H1 (cell line): Measurements from ENCODE around the gene USE1. TPM values are rescaled to one million over a fixed set of nuclear protein-coding genes. Genes with fewer than 3 reads are reported as not detected.

Experiments used
- CTCF ChIA-PET: fragments of 300-600 bp; sonication (Branson Sonifier 250); formaldehyde crosslinking; loops from one replicate; lab custom pipeline; 2021; ENCODE audit not compliant: partially characterized antibody; lab: Charles Lee
- POLR2A ChIA-PET: fragments of 300-600 bp; sonication (Branson Sonifier 250); formaldehyde crosslinking; loops from one replicate; lab custom pipeline; 2021; ENCODE audit warnings: inconsistent platforms; ENCODE audit not compliant: partially characterized antibody; lab: Charles Lee
- DNase-seq, 2 experiments: peaks; one replicate each; pipeline versions ENCODE4 v3.0.0 to v3.0.0-alpha.2; 2010 to 2022; ENCODE audit warnings: low spot score in 2 of 2, low read depth in 1 of 2, mixed read lengths in 1 of 2
- FAIRE-seq: peaks from 2 replicates; lab custom pipeline; 2011; peaks lifted over from hg19 to GRCh38; lab: Jason Lieb, UNC
- H2AFZ ChIP-seq: 2 replicates; pipeline ENCODE4 v1.8.1; 2012; ENCODE audit warnings: low read length, inconsistent platforms
- H2AK5ac ChIP-seq: 2 replicates; pipeline ENCODE4 v1.6.1; 2013; ENCODE audit warnings: low read depth, low read length
- H2BK120ac ChIP-seq: replicated peaks from 2 replicates; pipeline ENCODE3; 2013; ENCODE audit warnings: low read depth, low read length, inconsistent platforms
- H2BK12ac ChIP-seq: 2 replicates; pipeline ENCODE4 v1.6.1; 2013; ENCODE audit warnings: low read depth, low read length
- H2BK15ac ChIP-seq: 2 replicates; pipeline ENCODE4 v1.6.1; 2013; ENCODE audit warnings: low read length
- H2BK20ac ChIP-seq: 2 replicates; pipeline ENCODE4 v1.6.1; 2013; ENCODE audit warnings: low read length
- H2BK5ac ChIP-seq: 2 replicates; pipeline ENCODE4 v1.6.1; 2013; ENCODE audit warnings: low read depth, low read length
- H3K14ac ChIP-seq: 2 replicates; pipeline ENCODE4 v1.6.1; 2013; ENCODE audit warnings: inconsistent platforms; ENCODE audit not compliant: insufficient read length
- H3K18ac ChIP-seq: 2 replicates; pipeline ENCODE4 v1.6.1; 2013; ENCODE audit warnings: low read length; ENCODE audit errors: extremely low read depth
- H3K23ac ChIP-seq: 2 replicates; pipeline ENCODE4 v1.6.1; 2013; ENCODE audit warnings: inconsistent platforms; ENCODE audit not compliant: insufficient read length
- H3K23me2 ChIP-seq: 2 replicates; pipeline ENCODE4 v1.6.1; 2013; ENCODE audit warnings: low read depth, low read length
- H3K27ac ChIP-seq: 2 replicates; pipeline ENCODE4 v1.6.1; 2011; ENCODE audit warnings: low read depth, low read length, inconsistent platforms
- H3K27me3 ChIP-seq, 4 experiments: replicated peaks in 1 of 4; 1 replicate in 1 of 4; 2 replicates in 3 of 4; pipeline versions ENCODE4 v1.6.1 to v1.8.1; 2011 to 2013; ENCODE audit warnings: low read length in 3 of 4, mild to moderate bottlenecking in 3 of 4, inconsistent platforms in 2 of 4, mixed read lengths in 2 of 4, moderate library complexity in 1 of 4; ENCODE audit not compliant: control insufficient read depth in 3 of 4, insufficient read depth in 3 of 4; ENCODE audit errors: extremely low read depth in 1 of 4
- H3K36me3 ChIP-seq, 4 experiments: 2 replicates each; pipeline versions ENCODE4 v1.6.1 to v1.8.1; 2011 to 2013; ENCODE audit warnings: mild to moderate bottlenecking in 4 of 4, low read length in 3 of 4, moderate library complexity in 2 of 4, control low read depth in 1 of 4, inconsistent platforms in 1 of 4; ENCODE audit not compliant: insufficient read depth in 4 of 4, control insufficient read depth in 2 of 4
- H3K4ac ChIP-seq: replicated peaks from 2 replicates; pipeline ENCODE3; 2013; ENCODE audit warnings: low read length, low read depth, mixed read lengths, inconsistent platforms; ENCODE audit not compliant: insufficient read length
- H3K4me1 ChIP-seq, 4 experiments: replicated peaks in 1 of 4; 1 replicate in 1 of 4; 2 replicates in 3 of 4; pipeline versions ENCODE4 v1.6.1 to v1.8.1; 2011 to 2013; ENCODE audit warnings: low read length in 3 of 4, inconsistent platforms in 2 of 4, mixed read lengths in 1 of 4; ENCODE audit not compliant: insufficient read depth in 4 of 4, control insufficient read depth in 3 of 4
- H3K4me2 ChIP-seq, 2 experiments: 2 replicates each; pipeline versions ENCODE4 v1.6.1 to v1.8.1; 2011 to 2013; ENCODE audit warnings: low read depth in 2 of 2, low read length in 2 of 2, control low read depth in 1 of 2, inconsistent platforms in 1 of 2, mild to moderate bottlenecking in 1 of 2; ENCODE audit not compliant: insufficient read depth in 1 of 2
- H3K4me3 ChIP-seq, 4 experiments: fragments of 200-600, 300-600 bp in 1 of 4; sonication (generic), shearing (Covaris generic), sonication (Bioruptor Twin) in 1 of 4; 2 replicates each; pipeline versions ENCODE4 v1.5.1 to v1.8.1; 2011 to 2016; ENCODE audit warnings: low read length in 4 of 4, low read depth in 3 of 4, control low read depth in 2 of 4, inconsistent platforms in 2 of 4, mild to moderate bottlenecking in 2 of 4, mixed read lengths in 1 of 4, moderate library complexity in 1 of 4; ENCODE audit not compliant: insufficient read depth in 2 of 4; ENCODE audit errors: extremely low read depth in 1 of 4
- H3K56ac ChIP-seq: replicated peaks from 2 replicates; pipeline ENCODE3; 2013; ENCODE audit warnings: low read depth, mild to moderate bottlenecking, mixed read lengths, low read length, inconsistent platforms; ENCODE audit not compliant: insufficient read length
- H3K79me1 ChIP-seq: 2 replicates; pipeline ENCODE4 v1.6.1; 2013; ENCODE audit warnings: low read depth, low read length, control low read depth
- H3K79me2 ChIP-seq, 2 experiments: 2 replicates each; pipeline versions ENCODE4 v1.6.1 to v1.8.1; 2012 to 2013; ENCODE audit warnings: low read length in 2 of 2, mild to moderate bottlenecking in 2 of 2, inconsistent platforms in 1 of 2; ENCODE audit not compliant: insufficient read depth in 2 of 2, control insufficient read depth in 1 of 2
- H3K9ac ChIP-seq, 4 experiments: replicated peaks in 1 of 4; 1 replicate in 1 of 4; 2 replicates in 3 of 4; pipeline versions ENCODE4 v1.6.1 to v1.8.1; 2011 to 2013; ENCODE audit warnings: low read depth in 3 of 4, low read length in 3 of 4, control low read depth in 2 of 4, mild to moderate bottlenecking in 2 of 4, moderate library complexity in 2 of 4, inconsistent platforms in 1 of 4; ENCODE audit errors: extremely low read depth in 1 of 4
- H3K9me3 ChIP-seq, 2 experiments: 2 replicates each; pipeline versions ENCODE4 v1.6.1 to v1.8.1; 2012 to 2013; ENCODE audit warnings: mild to moderate bottlenecking in 2 of 2, moderate library complexity in 2 of 2, control low read depth in 1 of 2, inconsistent platforms in 1 of 2, low read depth in 1 of 2, low read length in 1 of 2, mixed read lengths in 1 of 2; ENCODE audit not compliant: insufficient read depth in 2 of 2
- H4K20me1 ChIP-seq, 2 experiments: replicated peaks in 1 of 2; 2 replicates each; pipeline versions ENCODE3 to v1.8.1; 2011 to 2013; ENCODE audit warnings: inconsistent platforms in 2 of 2, low read length in 2 of 2, mild to moderate bottlenecking in 1 of 2; ENCODE audit not compliant: insufficient read depth in 2 of 2, control insufficient read depth in 1 of 2
- H4K5ac ChIP-seq: 2 replicates; pipeline ENCODE4 v1.6.1; 2013; ENCODE audit warnings: low read length, low read depth, mixed read lengths, inconsistent platforms; ENCODE audit not compliant: insufficient read length
- H4K8ac ChIP-seq: 2 replicates; pipeline ENCODE4 v1.8.0; 2013; ENCODE audit warnings: mild to moderate bottlenecking, moderate library complexity, low read length, inconsistent platforms; ENCODE audit not compliant: insufficient read depth; ENCODE audit errors: extremely low read depth
- H4K91ac ChIP-seq: replicated peaks from 2 replicates; pipeline ENCODE3; 2013; ENCODE audit warnings: low read length, mixed read lengths, inconsistent platforms; ENCODE audit not compliant: insufficient read length
- ASH2L ChIP-seq: fragments of 200-600, 300-600 bp; sonication (generic); IDR thresholded peaks from one replicate; pipeline ENCODE4 v1.7.1; 2017; ENCODE audit warnings: low read length
- CEBPB ChIP-seq: IDR thresholded peaks from 2 replicates; pipeline ENCODE4 v1.6.1; 2012; ENCODE audit warnings: low read depth, low read length
- CHD1 ChIP-seq: IDR thresholded peaks from 2 replicates; pipeline ENCODE4 v1.6.1; 2012; ENCODE audit warnings: low read depth, low read length, improper control_type of control experiment
- CTBP2 ChIP-seq: IDR thresholded peaks from 2 replicates; pipeline ENCODE4 v1.7.0; 2011; ENCODE audit warnings: borderline replicate concordance, mild to moderate bottlenecking, moderate library complexity, mixed read lengths, low read length; ENCODE audit not compliant: insufficient read depth, insufficient read length
- EGR1 ChIP-seq: IDR thresholded peaks from 2 replicates; pipeline ENCODE4 v1.6.1; 2011; ENCODE audit warnings: low read depth, low read length, borderline replicate concordance
- EZH2 ChIP-seq: fragments of 200-600 bp; sonication (generic); IDR thresholded peaks from 2 replicates; pipeline ENCODE4 v1.7.1; 2012; ENCODE audit warnings: low read depth, mild to moderate bottlenecking, moderate library complexity, low read length, inconsistent platforms; ENCODE audit not compliant: severe bottlenecking
- MAX ChIP-seq: IDR thresholded peaks from 2 replicates; pipeline ENCODE4 v1.6.1; 2012; ENCODE audit warnings: inconsistent platforms
- WGBS, 2 experiments: shearing (Covaris generic) in 1 of 2; methylation state at CpG; one replicate each; pipeline versions ENCODE4 v1.1.6 to v1.1.7; 2013 to 2015; ENCODE audit warnings: low lambda C conversion rate in 2 of 2, mixed read lengths in 2 of 2, inconsistent platforms in 1 of 2, low coverage in 1 of 2, missing lambda C conversion rate in 1 of 2; ENCODE audit not compliant: insufficient replicate concordance in 2 of 2, insufficient coverage in 1 of 2, insufficient read length in 1 of 2; ENCODE audit errors: extremely low coverage in 1 of 2, missing lambda C conversion rate in 1 of 2; 5-methylcytosine and 5-hydroxymethylcytosine counted together
- polyA plus RNA-seq, 7 experiments: library from polyadenylated mRNA; depleted of rRNA in 3 of 7; stranded (reverse) in 5 of 7; unstranded in 2 of 7; fragments of >200 nt in 5 of 7; fragments of 200-250 nt in 2 of 7; gene quantifications; 1 replicate in 5 of 7; 2 replicates in 1 of 7; 4 replicates in 1 of 7; pipeline versions ENCODE4 v1.2.1 to v1.2.3, GENCODE V29; 2011 to 2013; ENCODE audit warnings: missing spikeins in 2 of 7, mixed read lengths in 2 of 7
- total RNA-seq: library from RNA; stranded (reverse); fragmentation: NEBNext Ultra II Directional; extraction: Animal tissue kit (Norgen Biotek cat#: 25700); gene quantifications from 2 replicates; pipeline ENCODE4 v1.2.1, GENCODE V29; 2021

USE1 gene
- total and polyA plus RNA-seq, 2 of the 8 experiments (the other 6 are each of a cell fraction or from before 2014, with no cell fraction given): 8.7 to 13.9 TPM

GRCh38 chr19:17165715-17166114, 49.4 kb upstream of the USE1 start:
- no peak overlapping the region for H2BK20ac ChIP-seq
- H3K36me3 ChIP-seq: peaks cover 12 to 58% (median 46%) of the 10 kb centered on the region in 4 experiments
- no peak for FAIRE-seq
- no peak overlapping the region for H3K4ac ChIP-seq
- no peak overlapping the region for H3K27ac ChIP-seq
- no peak for DNase-seq
- H2AFZ ChIP-seq: no peak overlapping the region
- no peaks in the 10 kb centered on the region for H4K20me1 ChIP-seq
- no peak overlapping the region for H3K14ac ChIP-seq
- H3K23ac ChIP-seq: no peak overlapping the region
- no peak overlapping the region for H4K8ac ChIP-seq
- H3K27me3 ChIP-seq: no peaks in the 10 kb centered on the region
- H3K23me2 ChIP-seq: no peaks in the 10 kb centered on the region
- H3K56ac ChIP-seq: no peak overlapping the region
- no peak overlapping the region for H4K5ac ChIP-seq
- 97% methylated on average over 5 of the region's 5 CpGs; no CpG with 5 or more reads in 1 of the 2 experiments for WGBS, 2 experiments
- no peaks in the 10 kb centered on the region for H3K79me2 ChIP-seq
- CTCF ChIA-PET: interaction anchor here (0.6 to 1.0 kb wide), 2 partner anchors 99 to 163 kb away, joined by 3 read pairs; no protein-coding TSS in a partner anchor
- TF ChIP-seq CEBPB (no peak), ASH2L (no peak), EGR1 (no peak), EZH2 (no peak), MAX (no peak), CTBP2 (no peak), CHD1 (no peak)
- H2BK120ac ChIP-seq: no peak overlapping the region
- no peak overlapping the region for H3K4me3 ChIP-seq
- no peak overlapping the region for H2AK5ac ChIP-seq
- no peak overlapping the region for H3K4me2 ChIP-seq
- H3K9me3 ChIP-seq: peaks cover 0 to 4% of the 10 kb centered on the region in 2 experiments; a peak in 2 of 4 replicates
- H2BK12ac ChIP-seq: no peak overlapping the region
- H2BK5ac ChIP-seq: no peak overlapping the region
- no peaks in the 10 kb centered on the region; a peak in 1 of 7 replicates for H3K4me1 ChIP-seq
- POLR2A ChIA-PET: interaction anchor here (0.7 kb wide), 1 partner anchor 327 kb away, joined by 4 read pairs; no protein-coding TSS in a partner anchor
- no peak overlapping the region for H3K9ac ChIP-seq
- no peaks in the 10 kb centered on the region for H3K79me1 ChIP-seq
- H4K91ac ChIP-seq: no peak overlapping the region
- H3K18ac ChIP-seq: no peak overlapping the region
- no peak overlapping the region for H2BK15ac ChIP-seq
